ENCODE results near the gene NFKBIB.

The NFKBIB gene

GRCh38 chr19:38920602-38921419, 21.0 kb downstream of the NFKBIB start:
- no peak for TF ChIP-seq CTCF (IDR thresholded peaks at IDR 0.05; ENCODE audit: insufficient read depth, low read depth, low read length, missing control alignments)
- no peak for DNase-seq (ENCODE audit: low read depth)
- no peak overlapping the region for H3K4me3 ChIP-seq (ENCODE audit: low read depth, low read length)

GRCh38 chr19:38921420-38922274, 21.9 kb downstream of the NFKBIB start:
- no peak for DNase-seq (ENCODE audit: low read depth)
- H3K4me3 ChIP-seq (ENCODE audit: low read depth, low read length): no peak overlapping the region
- TF ChIP-seq CTCF (IDR thresholded peaks at IDR 0.05; ENCODE audit: insufficient read depth, low read depth, low read length, missing control alignments): no peak

- DNase-seq (ENCODE audit: low read depth): no peak
- no peak overlapping the region for H3K4me3 ChIP-seq (ENCODE audit: low read depth, low read length)
- no peak for TF ChIP-seq CTCF (IDR thresholded peaks at IDR 0.05; ENCODE audit: insufficient read depth, low read depth, low read length, missing control alignments)
These were observed 22.7 kb downstream of the NFKBIB start for GRCh38 chr19:38922482-38922881.

- TF ChIP-seq CTCF (IDR thresholded peaks at IDR 0.05; ENCODE audit: insufficient read depth, low read depth, low read length, missing control alignments): no peak
- H3K4me3 ChIP-seq (ENCODE audit: low read depth, low read length): no peak overlapping the region
- DNase-seq (ENCODE audit: low read depth): no peak
These were observed 24.6 kb downstream of the NFKBIB start for GRCh38 chr19:38924388-38924787.

- DNase-seq (ENCODE audit: low read depth): no peak
- no peak for TF ChIP-seq CTCF (IDR thresholded peaks at IDR 0.05; ENCODE audit: insufficient read depth, low read depth, low read length, missing control alignments)
- no peak overlapping the region for H3K4me3 ChIP-seq (ENCODE audit: low read depth, low read length)
These were observed 28.7 kb downstream of the NFKBIB start for GRCh38 chr19:38928391-38929001.

GRCh38 chr19:38929929-38930775, 30.4 kb downstream of the NFKBIB start, which contains the start of gene SARS2:
TSS of gene SARS2 (minus strand) at chr19:38930763. CDS start at chr19:38930736, 27 bp downstream.
- H3K4me3 ChIP-seq (ENCODE audit: low read depth, low read length): peak within 1 kb of the TSS; percentile 90
- TF ChIP-seq CTCF (IDR thresholded peaks at IDR 0.05; ENCODE audit: insufficient read depth, low read depth, low read length, missing control alignments): peak; percentile 99
- DNase-seq (ENCODE audit: low read depth): peak; percentile 96

Measured in GM12865 (cell line).